NCI-H82 treated with DMSO at 0.1 percent for 48 hours (cell line): ENCODE measurements around the gene SERPINF2.
"Not testable (repeated sequence)": the region's sequence is repeated elsewhere in the genome, so short reads cannot be mapped to it uniquely, and the experiment has no call there.

Experiments
- DNase-seq: peaks from one replicate; lab custom pipeline; 2025; ENCODE audit not compliant: unreplicated experiment; lab: John Stamatoyannopoulos, UW

SERPINF2 gene

GRCh38 chr17:1733759-1734158, 8.9 kb upstream of the SERPINF2 start:
- no peak for DNase-seq

DNA sequence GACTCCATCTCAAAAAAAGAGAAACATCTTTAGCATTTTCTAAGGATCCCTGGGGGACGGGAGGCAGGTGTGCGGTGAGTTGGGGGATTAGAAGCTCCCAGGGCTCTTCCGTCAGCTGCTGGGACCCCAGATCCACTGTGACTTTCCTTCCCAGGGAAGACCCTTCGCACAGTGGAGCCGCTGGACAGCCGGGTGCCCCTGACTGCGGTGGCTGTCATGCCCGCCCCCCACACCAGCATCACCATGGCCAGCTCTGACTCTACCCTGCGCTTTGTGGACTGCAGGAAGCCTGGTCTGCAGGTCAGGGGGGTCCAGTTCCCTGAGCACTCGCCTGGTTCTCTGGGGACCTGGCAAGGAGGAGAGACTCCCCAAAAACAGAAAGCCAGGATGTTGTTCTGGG, 7.3 kb upstream of the SERPINF2 start:
- DNase-seq = no peak

- DNase-seq = no peak
These were observed 6.8 kb upstream of the SERPINF2 start for GRCh38 chr17:1735834-1736347.

DNA sequence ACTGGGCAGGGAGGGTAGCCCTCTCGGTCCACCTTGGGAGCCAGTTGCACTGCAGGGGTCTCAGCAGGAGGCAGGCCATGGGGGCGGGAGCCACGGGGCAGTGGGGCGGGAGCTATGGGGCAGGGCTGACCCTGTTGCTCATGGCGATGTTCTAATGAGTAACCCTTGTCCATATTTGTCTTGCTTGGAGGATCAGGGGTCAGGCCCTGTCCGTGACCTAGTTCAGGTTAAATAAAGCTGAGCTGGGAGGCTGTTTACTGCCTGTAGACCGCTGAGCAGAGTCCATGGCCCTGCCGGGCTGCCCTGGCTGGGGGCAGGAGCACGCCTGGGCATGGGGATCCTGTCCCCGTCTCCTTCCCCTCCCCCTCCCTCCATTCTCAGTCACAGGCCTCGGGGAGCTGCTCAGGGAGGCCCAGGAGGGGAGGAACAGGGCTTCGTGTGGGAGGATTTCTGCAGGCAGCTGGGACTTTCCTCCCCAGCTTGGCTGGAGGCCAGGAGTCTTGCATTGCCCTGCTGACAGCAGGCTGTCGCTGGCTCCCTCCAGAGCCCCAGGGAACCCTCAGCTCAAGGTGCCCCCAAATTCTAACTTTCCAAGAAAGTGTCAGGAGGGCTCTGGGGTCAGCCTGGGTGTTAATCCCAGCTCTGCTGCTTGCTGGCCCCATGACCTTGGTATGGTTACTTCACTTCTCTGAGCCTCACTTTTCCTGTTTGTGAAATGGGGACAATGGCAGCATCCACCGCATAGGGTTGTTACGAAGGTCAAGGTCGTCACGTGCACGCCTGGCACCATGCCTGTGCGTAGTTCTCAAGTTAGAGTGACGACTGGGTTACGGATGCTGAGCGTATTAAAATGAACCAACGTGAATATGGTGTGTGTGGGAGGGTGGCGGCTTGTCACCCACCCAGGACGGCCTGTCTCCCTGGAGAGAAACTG, 6.1 kb upstream of the SERPINF2 start:
- DNase-seq = peak; percentile 14

- DNase-seq = no peak
These were observed 5.0 kb upstream of the SERPINF2 start for GRCh38 chr17:1737531-1738291.

- not testable (repeated sequence) for DNase-seq
These were observed 772 bp upstream of the SERPINF2 start for GRCh38 chr17:1741899-1742298.

DNA sequence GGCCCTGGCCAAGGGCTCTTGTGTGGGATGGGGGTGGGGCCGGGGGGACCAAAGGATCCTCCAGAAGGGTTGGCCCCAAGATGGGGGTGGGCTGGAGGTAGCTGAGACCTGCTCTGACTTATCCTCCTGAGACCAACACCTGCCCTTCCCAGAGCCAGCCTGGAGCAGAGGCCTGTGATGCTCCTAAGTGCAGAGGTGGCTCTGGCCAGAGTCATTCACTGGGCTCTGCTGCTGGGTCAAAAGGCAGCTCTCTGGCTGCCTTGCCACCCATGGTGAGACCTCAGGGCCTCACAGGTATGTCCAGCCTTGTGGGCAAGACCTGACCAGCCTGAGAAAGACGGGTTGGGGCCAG, 393 bp downstream of the SERPINF2 start:
- no peak for DNase-seq

- no peak for DNase-seq
These were observed 2.2 kb downstream of the SERPINF2 start for GRCh38 chr17:1744551-1745512.

DNA sequence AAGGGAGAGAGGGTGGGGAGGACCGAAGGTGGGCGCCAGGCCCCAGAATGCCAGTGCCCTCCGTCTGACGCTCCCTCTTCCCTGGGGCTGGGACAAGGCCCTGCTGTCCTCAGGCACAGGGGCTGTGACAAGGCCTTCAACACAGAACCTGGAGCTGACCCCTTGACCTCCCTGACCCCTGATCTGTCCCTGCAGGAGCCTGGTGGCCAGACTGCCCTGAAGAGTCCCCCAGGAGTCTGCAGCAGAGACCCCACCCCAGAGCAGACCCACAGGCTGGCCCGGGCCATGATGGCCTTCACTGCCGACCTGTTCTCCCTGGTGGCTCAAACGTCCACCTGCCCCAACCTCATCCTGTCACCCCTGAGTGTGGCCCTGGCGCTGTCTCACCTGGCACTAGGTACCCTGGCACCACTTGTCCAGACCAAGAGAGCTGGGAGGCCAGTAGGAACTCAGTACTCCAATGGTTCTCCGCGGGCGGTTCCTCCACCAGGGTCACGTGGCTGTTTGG, 2.9 kb downstream of the SERPINF2 start:
- no peak for DNase-seq

DNA sequence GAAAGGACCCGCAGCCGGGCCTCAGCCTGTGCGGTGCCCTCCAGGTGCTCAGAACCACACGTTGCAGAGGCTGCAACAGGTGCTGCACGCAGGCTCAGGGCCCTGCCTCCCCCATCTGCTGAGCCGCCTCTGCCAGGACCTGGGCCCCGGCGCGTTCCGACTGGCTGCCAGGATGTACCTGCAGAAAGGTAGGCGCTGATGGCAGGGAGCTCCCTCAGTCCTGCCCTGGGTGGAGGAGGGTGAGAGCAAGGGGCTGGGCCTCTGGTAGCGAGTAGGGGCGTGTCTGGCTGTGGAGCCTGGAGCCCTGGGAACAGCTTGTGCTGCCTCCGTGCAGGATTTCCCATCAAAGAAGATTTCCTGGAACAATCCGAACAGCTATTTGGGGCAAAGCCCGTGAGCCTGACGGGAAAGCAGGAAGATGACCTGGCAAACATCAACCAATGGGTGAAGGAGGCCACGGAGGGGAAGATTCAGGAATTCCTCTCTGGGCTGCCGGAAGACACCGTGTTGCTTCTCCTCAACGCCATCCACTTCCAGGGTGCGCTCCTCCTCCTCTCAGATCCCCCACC, 4.4 kb downstream of the SERPINF2 start:
- DNase-seq = no peak

DNA sequence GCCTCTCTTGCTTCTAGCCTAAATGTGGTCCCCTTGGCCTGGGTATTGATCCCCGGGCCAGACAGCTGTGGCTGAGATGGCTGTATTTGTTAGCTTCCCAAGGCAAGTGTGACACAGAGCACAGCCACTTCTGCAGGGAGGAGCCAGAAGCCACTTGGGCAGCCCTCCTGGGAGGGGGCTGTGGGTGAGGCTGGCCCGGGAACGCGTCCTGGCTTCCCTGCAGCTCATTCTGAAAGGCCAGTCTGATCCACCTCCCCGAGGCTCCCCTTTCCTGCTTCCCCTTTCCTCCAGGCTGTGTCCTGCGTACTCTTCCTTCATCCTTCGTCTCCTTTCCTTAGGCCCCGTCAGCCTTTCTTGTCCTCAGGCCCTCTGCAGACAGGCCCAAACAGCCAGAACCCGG, 8.0 kb downstream of the SERPINF2 start:
- DNase-seq = no peak

GRCh38 chr17:1752425-1753262, 10.0 kb downstream of the SERPINF2 start:
- no peak for DNase-seq

DNA sequence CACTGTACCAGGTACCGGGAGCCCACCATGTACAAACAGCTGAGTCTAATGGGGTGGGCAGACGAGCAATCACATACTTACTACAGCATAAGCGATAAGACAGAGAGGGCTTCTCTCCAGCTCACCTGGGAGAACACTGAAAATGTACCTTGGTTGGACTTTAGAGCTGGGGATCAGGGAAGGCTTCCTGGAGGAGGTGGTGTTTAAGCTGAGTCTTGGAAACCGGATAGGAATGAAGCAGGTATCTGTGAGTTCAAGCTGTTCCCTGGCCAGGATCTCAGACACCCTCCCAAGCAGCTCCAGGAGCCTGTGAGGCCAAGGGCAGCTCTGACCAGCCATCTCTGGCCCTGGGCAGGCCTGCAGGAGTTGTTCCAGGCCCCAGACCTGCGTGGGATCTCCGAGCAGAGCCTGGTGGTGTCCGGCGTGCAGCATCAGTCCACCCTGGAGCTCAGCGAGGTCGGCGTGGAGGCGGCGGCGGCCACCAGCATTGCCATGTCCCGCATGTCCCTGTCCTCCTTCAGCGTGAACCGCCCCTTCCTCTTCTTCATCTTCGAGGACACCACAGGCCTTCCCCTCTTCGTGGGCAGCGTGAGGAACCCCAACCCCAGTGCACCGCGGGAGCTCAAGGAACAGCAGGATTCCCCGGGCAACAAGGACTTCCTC, 11.2 kb downstream of the SERPINF2 start:
- DNase-seq = no peak

DNA sequence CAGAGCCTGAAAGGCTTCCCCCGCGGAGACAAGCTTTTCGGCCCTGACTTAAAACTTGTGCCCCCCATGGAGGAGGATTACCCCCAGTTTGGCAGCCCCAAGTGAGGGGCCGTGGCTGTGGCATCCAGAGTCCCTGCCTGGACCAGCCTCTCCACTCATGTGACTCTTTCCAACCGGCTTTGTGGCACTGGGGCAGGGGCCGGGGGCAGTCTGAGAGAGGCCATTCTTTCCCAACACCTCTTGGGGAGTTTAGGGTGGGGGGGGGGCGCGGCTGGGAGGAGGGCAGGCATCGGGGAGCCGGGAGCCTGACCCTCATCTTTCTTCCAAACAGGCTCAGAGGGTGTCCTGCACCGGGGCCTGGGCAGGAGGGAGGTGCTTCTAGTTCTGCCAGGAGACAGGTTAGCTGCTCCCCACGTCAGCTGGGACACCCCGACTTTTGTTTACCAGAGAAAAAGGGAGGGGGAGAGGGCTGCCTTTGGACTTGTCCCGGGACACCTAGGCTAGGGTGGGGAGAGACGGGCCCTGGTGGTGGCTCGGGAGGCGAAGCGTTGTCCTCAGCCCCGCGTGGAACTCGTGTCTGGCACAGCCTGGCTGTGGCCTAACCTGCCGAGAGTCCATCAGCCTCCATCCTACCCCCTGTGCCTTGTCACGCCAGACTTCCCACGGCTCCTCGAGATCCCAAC, 11.9 kb downstream of the SERPINF2 start:
- DNase-seq = no peak

DNA sequence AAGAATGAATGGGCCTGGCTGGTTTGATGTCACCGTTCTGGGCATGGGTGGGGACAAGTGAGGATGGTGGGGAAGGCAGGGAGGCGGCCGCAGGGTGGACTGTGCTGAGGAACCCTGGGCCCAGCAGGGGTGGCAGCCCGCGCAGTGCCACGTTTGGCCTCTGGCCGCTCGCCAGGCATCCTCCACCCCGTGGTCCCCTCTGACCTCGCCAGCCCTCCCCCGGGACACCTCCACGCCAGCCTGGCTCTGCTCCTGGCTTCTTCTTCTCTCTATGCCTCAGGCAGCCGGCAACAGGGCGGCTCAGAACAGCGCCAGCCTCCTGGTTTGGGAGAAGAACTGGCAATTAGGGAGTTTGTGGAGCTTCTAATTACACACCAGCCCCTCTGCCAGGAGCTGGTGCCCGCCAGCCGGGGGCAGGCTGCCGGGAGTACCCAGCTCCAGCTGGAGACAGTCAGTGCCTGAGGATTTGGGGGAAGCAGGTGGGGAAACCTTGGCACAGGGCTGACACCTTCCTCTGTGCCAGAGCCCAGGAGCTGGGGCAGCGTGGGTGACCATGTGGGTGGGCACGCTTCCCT, 12.7 kb downstream of the SERPINF2 start:
- DNase-seq = no peak

DNA sequence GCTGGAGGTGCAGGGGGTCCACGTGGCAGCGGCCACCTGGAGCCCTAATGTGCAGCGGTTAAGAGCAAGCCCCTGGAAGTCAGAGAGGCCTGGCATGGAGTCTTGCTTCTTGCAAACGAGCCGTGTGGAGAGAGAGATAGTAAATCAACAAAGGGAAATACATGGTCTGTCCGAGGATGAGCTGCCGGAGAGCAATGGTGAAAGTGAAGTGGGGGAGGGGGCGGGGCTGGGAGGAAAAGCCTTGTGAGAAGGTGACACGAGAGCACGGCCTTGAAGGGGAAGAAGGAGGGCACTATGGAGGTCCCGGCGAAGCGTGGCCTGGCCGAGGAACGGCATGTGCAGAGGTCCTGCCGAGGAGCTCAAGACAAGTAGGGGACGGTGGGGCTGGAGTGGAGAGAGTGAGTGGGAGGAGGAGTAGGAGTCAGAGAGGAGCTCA, 13.2 kb downstream of the SERPINF2 start:
- DNase-seq = no peak

DNA sequence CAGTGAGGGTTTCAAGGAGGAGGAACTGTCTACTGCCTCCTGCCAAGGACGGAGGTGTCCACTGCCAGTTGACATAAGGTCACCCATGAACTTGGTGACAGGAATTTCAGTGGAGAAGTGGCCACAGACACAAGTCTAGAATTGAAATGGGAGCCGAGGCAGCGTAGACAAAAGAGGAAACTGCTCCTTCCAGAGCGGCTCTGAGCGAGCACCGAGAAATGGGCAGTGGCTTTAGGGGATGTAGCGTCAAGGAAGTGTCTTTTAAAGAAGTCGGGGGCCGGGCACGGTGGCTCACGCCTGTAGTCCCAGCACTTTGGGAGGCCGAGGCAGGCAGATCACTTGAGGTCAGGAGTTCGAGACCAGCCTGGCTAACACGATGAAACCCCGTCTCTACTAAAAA, 16.1 kb downstream of the SERPINF2 start:
- no peak for DNase-seq

DNA sequence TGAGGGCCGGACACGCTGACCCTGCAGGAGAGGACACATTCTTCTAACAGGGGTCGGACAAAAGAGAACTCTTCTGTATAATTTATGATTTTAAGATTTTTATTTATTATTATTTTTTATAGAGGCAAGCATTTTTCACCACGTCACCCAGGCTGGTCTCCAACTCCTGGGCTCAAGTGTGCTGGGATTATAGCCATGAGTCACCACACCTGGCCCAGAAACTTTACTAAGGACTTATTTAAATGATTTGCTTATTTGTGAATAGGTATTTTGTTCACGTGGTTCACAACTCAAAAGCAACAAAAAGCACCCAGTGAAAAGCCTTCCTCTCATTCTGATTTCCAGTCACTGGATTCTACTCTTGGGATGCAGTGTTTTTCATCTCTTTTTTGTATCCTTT, 16.9 kb downstream of the SERPINF2 start:
- DNase-seq = no peak
